Sigmoid colon (tissue), 4 donors: ENCODE data around the gene RNMT.

ENCODE experiments used
- CTCF ChIP-seq, 4 experiments: fragments of 450-650 bp in 3 of 4; fragments of 200-600 bp in 1 of 4; IDR thresholded peaks; one replicate each; pipeline ENCODE4 v1.5.1; 2016 to 2019; ENCODE audit warnings: antibody characterized with exemption in 4 of 4, mild to moderate bottlenecking in 3 of 4, moderate library complexity in 2 of 4
- POLR2AphosphoS5 ChIP-seq, 4 donors: sonication (generic); formaldehyde crosslinking; IDR thresholded peaks; one replicate each; pipeline ENCODE4 v1.6.1; 2017; ENCODE audit warnings: antibody characterized with exemption in 4 of 4

DNA sequence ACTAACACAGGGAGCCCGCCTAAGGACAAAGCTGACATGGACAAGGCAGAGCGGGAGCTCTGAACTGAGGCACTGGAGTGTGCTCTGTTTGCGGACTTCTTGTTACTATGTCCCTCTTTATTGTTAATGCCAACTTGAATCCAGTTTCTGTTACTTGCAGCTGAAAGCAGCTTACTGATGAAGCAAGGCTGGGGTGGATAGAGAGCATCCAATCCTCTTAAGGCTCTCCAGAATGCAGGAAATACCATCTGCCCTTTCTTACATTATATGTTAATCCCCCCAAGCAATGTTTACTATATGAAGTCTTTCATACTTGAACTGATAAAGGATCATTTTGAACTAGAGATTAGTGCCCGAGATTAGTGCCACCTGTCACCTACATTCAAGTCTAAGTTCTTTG lies 9.6 kb upstream of the RNMT start:
- TF ChIP-seq CTCF (IDR thresholded peaks at IDR 0.05) = no peak
- no peak for TF ChIP-seq POLR2AphosphoS5 (IDR thresholded peaks at IDR 0.05)
